Activated T-cell treated with anti-CD3 and anti-CD28 coated beads, Interleukin-2, amount 50 U/mL, for 48 hours (primary cell): Measurements from ENCODE around the gene SLC22A5.
"Not testable (repeated sequence)": the region's sequence is repeated elsewhere in the genome, so short reads cannot be mapped to it uniquely, and the experiment has no call there.

Source experiments
- DNase-seq, 2 experiments: peaks; one replicate each; pipeline ENCODE4 v3.0.0-alpha.2; 2020

SLC22A5 gene

DNA sequence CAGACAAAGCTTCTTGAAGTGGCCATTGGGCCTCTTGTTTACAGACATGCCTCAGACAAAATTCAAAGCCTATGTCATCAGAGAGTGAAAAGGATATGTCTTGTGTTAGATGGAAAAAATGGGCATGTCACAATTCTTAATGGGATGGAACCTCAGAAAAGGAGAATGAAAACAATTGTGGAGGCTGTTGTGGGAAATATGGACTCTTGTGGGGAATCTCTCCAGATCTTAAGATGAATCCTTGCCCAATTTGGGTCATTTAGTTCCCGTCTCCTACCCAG, 19.5 kb downstream of the SLC22A5 start:
- no peak for DNase-seq

DNA sequence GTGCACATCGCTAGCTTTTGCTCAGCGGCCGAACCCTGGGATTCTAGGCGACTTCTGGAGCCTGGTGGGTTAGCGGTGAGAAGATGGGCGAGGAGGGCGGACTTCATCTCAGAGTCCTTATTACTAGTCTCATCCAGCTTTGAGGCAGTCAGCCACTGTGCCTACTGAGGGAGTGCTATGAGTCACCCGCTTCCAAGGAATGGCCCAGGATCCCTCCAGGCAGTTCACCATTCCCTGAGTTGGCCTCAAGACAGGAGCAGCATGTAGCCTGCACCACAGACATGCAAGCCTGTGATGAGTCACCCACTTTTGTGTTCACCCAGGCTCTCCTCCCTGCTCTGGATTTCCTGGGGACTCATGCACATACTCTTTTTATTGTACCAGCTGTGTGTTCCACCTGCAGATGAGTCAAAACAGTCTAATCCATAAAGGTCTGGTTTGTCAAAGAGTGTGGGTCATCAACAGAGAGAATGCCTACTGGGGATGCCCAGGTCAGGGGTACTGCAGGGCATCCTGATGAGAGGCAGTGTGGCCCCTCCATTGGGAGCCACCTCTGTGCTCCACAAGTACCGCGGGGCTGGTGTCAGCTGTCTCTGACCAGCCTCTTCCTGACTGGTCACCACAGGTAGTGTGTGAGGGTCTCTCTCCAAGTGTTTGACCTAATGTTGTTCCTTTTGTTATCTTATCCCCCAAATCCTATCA, 20.2 kb downstream of the SLC22A5 start:
- DNase-seq: peak in 1 of 2 experiments; percentile 47

DNA sequence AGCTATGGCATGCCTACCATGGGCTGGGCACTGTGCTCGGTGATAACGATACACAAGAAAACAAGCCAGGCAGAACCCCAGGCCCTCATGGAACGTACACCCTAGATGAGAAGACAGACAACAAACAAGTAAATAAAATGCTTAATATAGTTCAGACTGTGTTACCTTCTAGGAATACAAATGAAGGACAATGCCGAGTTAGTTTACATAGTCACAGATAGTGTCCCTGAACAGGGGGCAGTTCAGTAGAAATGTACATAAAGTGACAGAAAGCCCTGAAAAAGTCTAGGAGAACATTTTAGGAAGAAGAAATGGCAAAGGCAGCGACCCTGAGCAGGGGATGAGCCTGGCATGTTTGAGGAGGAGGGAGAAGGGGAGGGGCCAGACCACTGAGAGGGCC, 21.7 kb downstream of the SLC22A5 start:
- DNase-seq: no peak

- DNase-seq: no peak
These were observed 22.4 kb downstream of the SLC22A5 start for GRCh38 chr5:132391870-132392269.

GRCh38 chr5:132392411-132392810, 22.9 kb downstream of the SLC22A5 start:
- DNase-seq: no peak

GRCh38 chr5:132392978-132393825, 23.7 kb downstream of the SLC22A5 start:
- no peak for DNase-seq

DNA sequence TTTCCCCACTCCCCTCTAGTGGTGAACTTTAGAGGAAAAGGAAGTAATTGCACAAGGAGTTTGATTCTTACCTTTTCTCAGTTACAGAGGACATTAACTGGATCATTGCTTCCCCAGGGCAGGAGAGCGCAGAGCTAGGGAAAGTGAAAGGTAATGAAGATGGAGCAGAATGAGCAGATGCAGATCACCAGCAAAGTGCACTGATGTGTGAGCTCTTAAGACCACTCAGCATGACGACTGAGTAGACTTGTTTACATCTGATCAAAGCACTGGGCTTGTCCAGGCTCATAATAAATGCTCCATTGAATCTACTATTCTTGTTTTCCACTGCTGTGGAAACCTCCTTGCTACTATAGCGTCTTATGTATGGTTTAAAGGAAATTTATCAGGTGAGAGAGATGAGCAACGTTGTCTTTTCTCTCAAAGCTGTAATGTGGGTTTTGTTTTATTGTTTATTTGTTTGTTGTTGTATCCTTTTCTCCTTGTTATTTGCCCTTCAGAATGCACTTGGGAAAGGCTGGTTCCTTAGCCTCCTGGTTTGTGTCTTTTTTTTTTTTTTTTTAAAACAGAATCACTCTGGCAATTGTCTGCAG, 25.3 kb downstream of the SLC22A5 start:
- DNase-seq: no peak

DNA sequence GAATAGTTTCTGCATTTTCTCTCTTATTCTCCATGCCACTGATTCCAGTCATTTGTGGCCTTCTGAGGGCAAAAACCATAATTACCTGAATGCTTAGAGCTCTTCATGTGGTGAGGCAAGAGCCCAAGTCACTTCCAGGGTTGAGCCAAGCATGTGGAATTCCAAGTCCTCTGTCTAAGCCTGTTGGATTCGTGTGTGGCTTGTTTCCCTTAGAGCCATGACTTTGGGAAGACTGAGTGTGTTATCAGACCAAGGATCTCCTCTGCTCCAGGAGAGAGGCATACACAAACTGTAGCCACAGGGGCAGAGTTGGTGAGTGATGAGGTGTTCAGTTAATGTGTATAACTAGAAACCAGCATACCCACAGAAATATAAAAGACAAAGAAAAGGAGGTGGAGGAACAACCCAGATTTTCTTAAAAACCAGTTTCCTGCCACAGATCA, 27.1 kb downstream of the SLC22A5 start:
- no peak for DNase-seq

GRCh38 chr5:132397224-132397623, 27.7 kb downstream of the SLC22A5 start:
- no peak for DNase-seq

GRCh38 chr5:132397936-132398675, 28.6 kb downstream of the SLC22A5 start:
- DNase-seq: not testable (repeated sequence)

DNA sequence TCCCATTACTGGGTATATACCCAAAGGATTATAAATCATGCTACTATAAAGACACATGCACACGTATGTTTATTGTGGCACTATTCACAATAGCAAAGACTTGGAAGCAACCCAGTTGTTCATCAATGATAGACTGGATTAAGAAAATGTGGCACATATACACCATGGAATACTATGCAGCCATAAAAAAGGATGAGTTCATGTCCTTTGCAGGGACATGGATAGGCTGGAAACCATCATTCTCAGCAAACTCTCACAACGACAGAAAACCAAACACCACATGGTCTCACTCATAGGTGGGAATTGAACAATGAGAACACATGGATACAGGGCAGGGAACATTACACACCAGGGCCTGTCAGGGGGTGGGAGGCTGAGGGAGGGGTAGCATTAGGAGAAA, 34.5 kb downstream of the SLC22A5 start:
- not testable (repeated sequence) for DNase-seq

DNA sequence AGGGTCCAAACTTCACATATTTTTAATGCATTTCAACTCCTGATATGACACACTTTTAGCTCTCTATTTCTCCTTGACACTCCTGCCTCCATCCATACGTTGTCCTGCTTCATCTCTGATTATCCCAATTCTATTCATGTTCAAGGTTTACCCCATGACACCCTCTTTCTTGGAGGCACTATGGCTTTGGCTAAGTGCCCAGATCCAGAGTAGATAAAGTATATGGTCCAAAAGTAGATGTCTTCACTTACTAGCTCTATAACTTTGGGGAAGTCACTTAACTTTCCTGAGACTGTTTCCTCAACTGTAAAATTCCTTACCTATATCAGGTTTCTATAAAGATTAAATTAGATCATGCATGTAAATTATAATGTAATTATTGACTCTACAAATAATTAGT, 36.1 kb downstream of the SLC22A5 start:
- DNase-seq: no peak

- DNase-seq: no peak
These were observed 36.8 kb downstream of the SLC22A5 start for GRCh38 chr5:132406144-132406783.

DNA sequence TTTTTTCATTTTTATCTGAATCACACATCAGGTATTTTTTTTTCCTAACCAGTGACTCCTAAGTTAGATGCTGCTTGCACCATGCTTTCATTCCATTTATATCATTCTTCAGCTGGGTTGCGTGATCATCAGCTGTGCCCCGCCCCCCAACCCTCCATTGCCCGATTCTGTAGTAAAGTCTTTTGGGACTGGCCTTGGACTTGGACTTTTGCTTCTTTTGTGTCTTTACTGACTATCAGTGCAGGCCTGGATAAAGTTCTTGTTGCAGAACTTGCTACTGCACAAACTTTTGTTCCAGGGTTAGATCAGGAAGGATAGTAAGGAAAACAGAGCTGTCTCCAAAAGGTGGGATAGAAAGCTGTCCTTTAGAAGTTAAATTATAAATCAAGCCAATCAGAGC, 38.5 kb downstream of the SLC22A5 start:
- no peak for DNase-seq

DNA sequence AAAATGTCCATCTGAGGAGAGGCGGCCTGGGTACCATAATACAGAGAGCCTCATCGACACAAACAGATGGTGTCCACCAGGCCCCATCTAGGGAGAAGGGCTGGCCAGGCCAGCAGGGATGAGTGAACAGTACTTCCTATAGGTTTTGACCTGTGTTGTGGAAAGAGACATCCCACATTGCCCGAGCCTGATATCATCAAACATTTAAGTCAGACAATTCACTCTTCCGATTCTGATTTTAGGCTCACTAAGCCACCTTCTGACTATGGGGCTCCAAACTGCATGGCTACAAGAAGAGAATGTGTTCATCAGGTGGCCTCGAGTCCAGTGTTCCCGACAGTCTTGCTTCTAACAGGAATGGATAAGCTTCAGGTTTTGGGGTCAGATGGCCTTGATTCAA, 38.9 kb downstream of the SLC22A5 start:
- DNase-seq: peak; percentile 18

DNA sequence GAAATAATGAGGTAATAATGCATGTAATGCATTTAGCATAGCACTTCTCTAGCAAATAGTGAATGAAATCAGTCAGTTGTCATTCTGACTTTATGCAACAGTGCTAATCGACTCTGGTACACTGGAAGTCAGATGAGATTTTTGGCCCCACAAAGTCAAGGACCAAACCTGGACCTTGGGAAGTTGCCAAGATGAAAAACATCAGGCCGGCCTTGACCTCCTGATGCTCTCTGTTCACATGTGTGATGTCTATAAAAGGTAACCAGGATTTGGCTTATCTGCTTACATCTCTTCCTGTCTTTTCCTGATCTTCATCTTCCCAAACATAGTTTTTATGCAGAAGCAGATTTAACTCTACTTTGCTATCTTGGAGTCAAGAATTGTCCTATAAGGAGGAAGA, 39.5 kb downstream of the SLC22A5 start:
- no peak for DNase-seq

GRCh38 chr5:132410451-132411303, 41.2 kb downstream of the SLC22A5 start:
- peak; percentile 90 to 91 for DNase-seq

DNA sequence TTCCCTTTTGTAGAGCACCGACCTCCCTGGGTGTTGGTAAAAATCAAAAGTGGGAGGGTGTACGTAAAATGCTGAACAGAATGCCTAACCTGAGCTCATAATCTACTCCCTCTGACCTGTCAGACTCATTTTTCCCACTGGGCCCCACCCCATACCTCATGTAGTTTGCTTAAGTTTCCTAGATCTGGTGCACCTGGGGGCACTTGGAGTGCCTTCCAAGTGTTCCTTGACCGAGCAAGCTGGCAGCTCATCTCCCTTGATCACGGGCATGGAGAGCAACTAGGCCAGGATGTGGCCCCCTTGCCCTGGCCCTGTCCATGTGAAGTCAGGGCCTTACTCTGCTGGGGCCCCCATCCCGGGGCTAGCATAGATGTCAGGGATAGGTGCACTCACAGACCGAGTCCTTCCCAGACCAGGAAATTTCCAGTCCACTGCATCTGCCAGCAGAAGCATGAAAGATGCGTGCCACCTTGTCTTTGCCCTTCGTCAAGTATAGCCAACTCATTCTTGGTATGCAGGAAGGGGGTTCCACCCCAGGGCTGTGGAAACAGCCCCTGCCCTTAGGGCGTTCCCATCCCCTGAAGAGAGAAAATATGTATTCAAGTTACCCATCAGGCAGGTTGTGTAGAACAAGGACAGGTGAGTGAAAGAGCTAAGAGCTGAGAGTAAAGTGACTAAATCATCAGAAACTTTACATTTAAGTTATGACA, 41.9 kb downstream of the SLC22A5 start:
- peak in 1 of 2 experiments; percentile 62 for DNase-seq

- no peak for DNase-seq
These were observed 44.1 kb downstream of the SLC22A5 start for GRCh38 chr5:132413567-132413966.

GRCh38 chr5:132414634-132415378, 45.3 kb downstream of the SLC22A5 start:
- no peak for DNase-seq
